ENCODE results near the gene UGT1A6.

The UGT1A6 gene

DNA sequence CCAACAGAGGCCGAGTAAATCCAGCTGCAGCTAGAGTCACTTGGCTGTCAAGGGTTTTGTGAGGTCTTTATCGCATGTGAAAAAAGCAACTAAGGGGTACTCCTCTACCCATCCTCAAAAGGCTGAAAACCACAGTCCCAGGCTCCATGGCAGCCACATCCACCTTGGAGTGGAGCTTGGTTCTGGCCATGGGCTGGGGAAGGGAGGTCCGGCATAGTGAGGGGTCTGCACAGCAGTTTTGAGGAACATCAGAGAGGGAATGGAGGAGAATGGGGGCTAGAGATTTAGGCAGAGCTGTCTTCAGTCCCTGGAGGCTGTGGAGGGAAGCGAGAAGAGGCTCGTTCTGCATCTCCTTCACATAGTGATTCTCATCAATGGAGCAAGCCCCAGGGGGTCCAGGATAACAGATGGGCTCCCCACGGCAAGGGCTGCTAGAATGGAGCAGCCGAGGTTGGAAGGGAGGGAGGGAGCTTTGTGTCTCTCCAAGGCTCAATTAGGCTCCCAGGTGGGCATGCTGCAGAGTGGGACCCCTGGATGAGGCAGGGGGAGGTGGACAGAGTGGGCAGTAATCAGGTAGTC lies 106.5 kb downstream of the UGT1A6 start:
- Histone ChIP-seq H3K27ac (no peak overlapping the region), H3K4me2 (ENCODE audit: low read length) (no peak overlapping the region), H3K9me3 (ENCODE audit: control insufficient read depth, low read length) (no peaks in the 10 kb centered on the region), H3K4me3 (ENCODE audit: low read depth, low read length) (no peak overlapping the region), H3K4me1 (no peaks in the 10 kb centered on the region), H3K27me3 (ENCODE audit: control insufficient read depth, insufficient read depth, low read length) (no peaks in the 10 kb centered on the region), H3K9ac (no peak overlapping the region), H3K79me2 (no peaks in the 10 kb centered on the region), H2AFZ (no peak overlapping the region), H3K36me3 (ENCODE audit: control insufficient read depth, insufficient read depth, low read length) (no peaks in the 10 kb centered on the region)
- TF ChIP-seq, protein P1, sequence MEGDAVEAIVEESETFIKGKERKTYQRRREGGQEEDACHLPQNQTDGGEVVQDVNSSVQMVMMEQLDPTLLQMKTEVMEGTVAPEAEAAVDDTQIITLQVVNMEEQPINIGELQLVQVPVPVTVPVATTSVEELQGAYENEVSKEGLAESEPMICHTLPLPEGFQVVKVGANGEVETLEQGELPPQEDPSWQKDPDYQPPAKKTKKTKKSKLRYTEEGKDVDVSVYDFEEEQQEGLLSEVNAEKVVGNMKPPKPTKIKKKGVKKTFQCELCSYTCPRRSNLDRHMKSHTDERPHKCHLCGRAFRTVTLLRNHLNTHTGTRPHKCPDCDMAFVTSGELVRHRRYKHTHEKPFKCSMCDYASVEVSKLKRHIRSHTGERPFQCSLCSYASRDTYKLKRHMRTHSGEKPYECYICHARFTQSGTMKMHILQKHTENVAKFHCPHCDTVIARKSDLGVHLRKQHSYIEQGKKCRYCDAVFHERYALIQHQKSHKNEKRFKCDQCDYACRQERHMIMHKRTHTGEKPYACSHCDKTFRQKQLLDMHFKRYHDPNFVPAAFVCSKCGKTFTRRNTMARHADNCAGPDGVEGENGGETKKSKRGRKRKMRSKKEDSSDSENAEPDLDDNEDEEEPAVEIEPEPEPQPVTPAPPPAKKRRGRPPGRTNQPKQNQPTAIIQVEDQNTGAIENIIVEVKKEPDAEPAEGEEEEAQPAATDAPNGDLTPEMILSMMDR (IDR thresholded peaks at IDR 0.05) = no peak

DNA sequence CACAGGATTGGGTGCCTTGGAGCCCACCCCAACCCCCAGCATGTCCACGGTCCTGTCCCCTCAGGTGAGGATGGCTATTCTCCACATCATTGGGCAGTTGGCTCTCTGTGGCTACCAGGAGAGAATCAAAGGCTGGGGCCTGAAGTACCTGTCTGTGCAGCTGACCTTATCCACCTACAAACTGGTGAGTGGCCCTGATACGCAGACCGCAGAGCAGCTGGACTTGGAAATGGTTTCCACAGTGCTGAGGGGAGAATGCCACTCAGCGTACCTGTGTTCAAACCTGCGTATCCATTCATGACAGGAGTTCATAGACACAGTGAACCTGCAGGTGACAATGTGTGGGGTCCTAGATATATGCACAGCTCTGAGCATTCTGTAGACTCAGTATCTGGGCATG lies 107.0 kb downstream of the UGT1A6 start:
- Histone ChIP-seq H3K79me2 (no peaks in the 10 kb centered on the region), H3K36me3 (ENCODE audit: control insufficient read depth, insufficient read depth, low read length) (no peaks in the 10 kb centered on the region), H3K4me2 (ENCODE audit: low read length) (no peak overlapping the region), H3K27me3 (ENCODE audit: control insufficient read depth, insufficient read depth, low read length) (no peaks in the 10 kb centered on the region), H3K4me1 (no peaks in the 10 kb centered on the region), H3K4me3 (ENCODE audit: low read depth, low read length) (no peak overlapping the region), H2AFZ (no peak overlapping the region), H3K27ac (no peak overlapping the region), H3K9ac (no peak overlapping the region), H3K9me3 (ENCODE audit: control insufficient read depth, low read length) (no peaks in the 10 kb centered on the region)
- TF ChIP-seq, protein P1 (IDR thresholded peaks at IDR 0.05) = no peak

DNA sequence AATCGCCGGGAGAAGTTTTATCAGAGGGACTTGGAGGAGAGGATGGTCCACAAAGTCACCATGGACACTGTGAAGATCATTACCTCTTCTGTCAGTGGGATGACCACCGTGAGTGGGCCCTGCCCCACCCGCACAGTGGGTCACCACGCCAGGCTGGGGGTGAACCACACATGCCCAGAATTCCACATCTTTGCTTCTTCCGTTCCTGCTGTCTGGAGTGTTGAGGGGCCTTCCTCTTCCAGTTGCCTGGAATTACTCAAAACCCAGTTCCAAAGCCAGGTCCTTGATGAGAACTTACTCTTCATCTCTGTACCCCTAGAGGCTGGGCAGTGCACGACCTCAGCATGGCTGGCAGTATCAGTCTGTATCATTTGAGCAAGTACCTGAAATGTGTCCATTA lies 107.5 kb downstream of the UGT1A6 start:
- Histone ChIP-seq H3K4me1 (no peaks in the 10 kb centered on the region), H3K79me2 (no peaks in the 10 kb centered on the region), H3K4me2 (ENCODE audit: low read length) (no peak overlapping the region), H3K27ac (no peak overlapping the region), H2AFZ (no peak overlapping the region), H3K27me3 (ENCODE audit: control insufficient read depth, insufficient read depth, low read length) (no peaks in the 10 kb centered on the region), H3K9me3 (ENCODE audit: control insufficient read depth, low read length) (no peaks in the 10 kb centered on the region), H3K4me3 (ENCODE audit: low read depth, low read length) (no peak overlapping the region), H3K9ac (no peak overlapping the region), H3K36me3 (ENCODE audit: control insufficient read depth, insufficient read depth, low read length) (no peaks in the 10 kb centered on the region)
- TF ChIP-seq, protein P1 (IDR thresholded peaks at IDR 0.05) = no peak

DNA sequence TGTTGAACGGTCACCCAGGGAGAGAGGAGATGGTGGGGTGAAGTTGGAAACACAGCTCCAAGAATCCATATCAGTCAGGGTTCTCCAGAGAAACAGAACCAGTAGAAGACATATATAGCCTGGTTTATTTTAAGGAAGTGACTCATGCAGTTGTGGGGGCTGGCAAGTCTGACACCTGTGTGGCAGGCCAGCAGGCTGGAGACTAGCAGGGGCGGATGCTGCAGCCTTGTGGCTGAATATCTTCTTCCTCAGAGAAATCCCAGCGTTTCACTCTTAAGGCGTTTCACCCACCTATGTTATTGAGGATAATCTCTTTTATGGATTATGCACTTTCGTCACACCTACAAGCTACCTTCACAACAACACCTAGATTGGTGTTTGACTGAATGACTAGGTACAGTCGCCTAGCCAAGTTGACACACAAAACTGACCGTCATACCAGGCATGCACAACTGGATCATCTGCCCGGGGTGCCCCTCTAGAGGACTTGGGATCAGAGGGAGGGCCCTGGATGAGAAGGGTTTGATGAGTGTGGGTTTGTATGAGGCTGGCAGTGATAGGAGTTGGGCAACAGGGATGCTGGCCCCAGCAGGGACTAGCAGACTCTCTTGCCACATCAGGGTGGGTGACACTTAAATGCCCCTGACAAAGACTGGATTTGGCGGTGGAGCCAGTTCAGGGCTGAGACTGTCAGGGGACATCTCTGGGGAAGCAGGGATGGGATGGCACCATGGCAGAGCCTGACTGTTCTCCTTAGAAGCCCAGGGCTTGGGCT lies 108.9 kb downstream of the UGT1A6 start:
- Histone ChIP-seq H3K27ac (no peak overlapping the region), H3K27me3 (ENCODE audit: control insufficient read depth, insufficient read depth, low read length) (no peaks in the 10 kb centered on the region), H3K79me2 (no peaks in the 10 kb centered on the region), H3K9me3 (ENCODE audit: control insufficient read depth, low read length) (no peaks in the 10 kb centered on the region), H3K9ac (no peak overlapping the region), H3K36me3 (ENCODE audit: control insufficient read depth, insufficient read depth, low read length) (no peaks in the 10 kb centered on the region), H2AFZ (no peak overlapping the region), H3K4me1 (no peaks in the 10 kb centered on the region), H3K4me3 (ENCODE audit: low read depth, low read length) (no peak overlapping the region), H3K4me2 (ENCODE audit: low read length) (no peak overlapping the region)
- TF ChIP-seq, protein P1 (IDR thresholded peaks at IDR 0.05) = no peak
